Adrenal gland (tissue), 12 donors: ENCODE data around the gene BEST2. TPM values are rescaled to one million over a fixed set of nuclear protein-coding genes. Genes with fewer than 3 reads are reported as not detected.

Experiments
- DNase-seq, 7 donors: peaks; one replicate each; pipeline ENCODE4 v3.0.0-alpha.2; 2019 to 2020
- H3K27ac ChIP-seq, 5 donors: fragments of 200-600 bp; sonication (generic) in 4 of 5; 1 replicate in 3 of 5; 2 replicates in 2 of 5; pipeline versions ENCODE4 v1.5.1 to v1.8.0; 2016 to 2020; ENCODE audit warnings: mild to moderate bottlenecking in 1 of 5
- H3K27me3 ChIP-seq: fragments of 200-600 bp; 2 replicates; pipeline ENCODE4 v1.8.0; 2021
- H3K36me3 ChIP-seq, 2 donors: fragments of 200-600 bp; replicated peaks in 1 of 2; 1 replicate in 1 of 2; 2 replicates in 1 of 2; pipeline versions ENCODE4 v1.5.1 to v1.8.0; 2018 to 2022
- H3K4me1 ChIP-seq, 2 donors: fragments of 200-600 bp; replicated peaks in 1 of 2; 1 replicate in 1 of 2; 2 replicates in 1 of 2; pipeline versions ENCODE4 v1.5.1 to v1.8.0; 2018 to 2021
- H3K4me3 ChIP-seq, 4 donors: fragments of 200-600 bp; sonication (generic) in 3 of 4; one replicate each; pipeline ENCODE4 v1.5.1; 2016 to 2018
- H3K9me3 ChIP-seq, 3 donors: fragments of 200-600 bp; sonication (generic) in 1 of 3; replicated peaks in 1 of 3; 1 replicate in 2 of 3; 2 replicates in 1 of 3; pipeline versions ENCODE4 v1.5.1 to v1.8.0; 2016 to 2021
- POLR2A ChIP-seq, 2 donors: fragments of 450-650 bp; IDR thresholded peaks; one replicate each; pipeline ENCODE4 v1.6.1; 2017; ENCODE audit warnings: antibody characterized with exemption in 2 of 2, mild to moderate bottlenecking in 2 of 2, moderate library complexity in 1 of 2
- WGBS, 4 donors: extraction: QIAGEN DNeasy Blood & Tissue Kit in 2 of 4; methylation state at CpG; one replicate each; pipeline versions ENCODE4 v1.1.5 to v1.1.7; 2013 to 2017; 5-methylcytosine and 5-hydroxymethylcytosine counted together
- intact Hi-C, 2 donors: fragments of 100-400 bp; cut with DNase I; formaldehyde crosslinking; loops; one replicate each; pipeline versions ENCODE4 v1.14.1 to v1.15.0; 2022 to 2023
- polyA plus RNA-seq, 3 donors: library from polyadenylated mRNA; stranded (reverse); fragments of 200-250 nt in 2 of 3; fragments of 350-450 nt in 1 of 3; fragmentation: Illumina TruSeq in 1 of 3; extraction: RNeasy Lipid Tissue Mini Kit (QIAGEN cat#74804) in 1 of 3; gene quantifications; one replicate each; pipeline ENCODE4 v1.2.3, GENCODE V29; 2013 to 2014
- total RNA-seq, 9 donors: library from RNA; depleted of rRNA in 4 of 9; stranded (reverse); fragments of >200 nt in 4 of 9; fragments of 120-200 nt in 1 of 9; fragmentation: NEBNext Ultra II Directional in 1 of 9; extraction: Animal tissue kit (Norgen Biotek cat#: 25700) in 1 of 9; gene quantifications; one replicate each; pipeline versions ENCODE4 v1.1.0 to v1.2.4, GENCODE V29; 2013 to 2023
- TF ChIP-seq, protein P1 (sequence below), 6 experiments: fragments of 450-650 bp in 4 of 6; fragments of 200-600 bp in 2 of 6; sonication (generic) in 1 of 6; IDR thresholded peaks; 1 replicate in 5 of 6; 2 replicates in 1 of 6; pipeline versions ENCODE4 v1.5.1 to v1.8.0; 2016 to 2021; ENCODE audit warnings: antibody characterized with exemption in 6 of 6, mild to moderate bottlenecking in 2 of 6, moderate library complexity in 1 of 6
- donor health status: healthy with polysubstance abuse.
- donor health status: Bipolar disorder and iron deficiency.
- donor health status: DM: yes; HTN: yes; CAD: no.
- donor health status: DM: no; HTN: no; CAD: no.
- donor health status: DM: no; HTN: no; CAD: no.
- donor health status: DM: yes; HTN: yes; CAD: no.

The BEST2 gene
- total and polyA plus RNA-seq, 12 donors: not detected

DNA sequence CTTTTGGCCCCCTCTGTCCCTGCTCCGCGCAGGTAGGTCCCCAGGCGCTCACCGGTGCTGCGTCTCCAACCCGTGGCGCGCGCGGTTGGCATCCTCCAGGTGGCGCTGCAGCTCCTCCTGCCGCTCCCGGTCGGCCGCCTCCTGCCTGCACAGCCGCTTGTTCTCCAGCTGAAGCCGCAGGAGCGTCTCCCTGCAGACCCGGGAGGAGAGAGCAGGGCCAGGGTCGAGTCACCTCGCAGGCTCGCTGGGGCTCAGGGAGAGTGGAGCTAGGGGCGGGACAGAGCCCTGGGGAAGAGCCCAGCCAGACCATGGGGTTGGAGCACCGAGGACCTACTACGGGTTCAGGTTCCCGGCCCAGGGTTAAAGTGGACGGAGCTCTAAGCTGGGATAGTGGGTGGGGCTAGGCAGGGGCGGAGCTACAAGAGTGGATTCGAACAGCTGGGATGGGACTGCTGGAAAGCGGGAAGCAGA is 14.5 kb downstream of the BEST2 start:
- peak; percentile 75 to 92 (median 86) for DNase-seq
- Histone ChIP-seq H3K9me3 (no peaks in the 10 kb centered on the region), H3K36me3 (peaks cover 0 to 12% of the 10 kb centered on the region in 2 donors), H3K4me1 (no peaks in the 10 kb centered on the region), H3K4me3 (peak overlapping the region in 1 of 4 donors; percentile 60), H3K27me3 (no peaks in the 10 kb centered on the region), H3K27ac (peak overlapping the region in 2 of 5 donors; percentile 54 to 72)
- TF ChIP-seq, protein P1, sequence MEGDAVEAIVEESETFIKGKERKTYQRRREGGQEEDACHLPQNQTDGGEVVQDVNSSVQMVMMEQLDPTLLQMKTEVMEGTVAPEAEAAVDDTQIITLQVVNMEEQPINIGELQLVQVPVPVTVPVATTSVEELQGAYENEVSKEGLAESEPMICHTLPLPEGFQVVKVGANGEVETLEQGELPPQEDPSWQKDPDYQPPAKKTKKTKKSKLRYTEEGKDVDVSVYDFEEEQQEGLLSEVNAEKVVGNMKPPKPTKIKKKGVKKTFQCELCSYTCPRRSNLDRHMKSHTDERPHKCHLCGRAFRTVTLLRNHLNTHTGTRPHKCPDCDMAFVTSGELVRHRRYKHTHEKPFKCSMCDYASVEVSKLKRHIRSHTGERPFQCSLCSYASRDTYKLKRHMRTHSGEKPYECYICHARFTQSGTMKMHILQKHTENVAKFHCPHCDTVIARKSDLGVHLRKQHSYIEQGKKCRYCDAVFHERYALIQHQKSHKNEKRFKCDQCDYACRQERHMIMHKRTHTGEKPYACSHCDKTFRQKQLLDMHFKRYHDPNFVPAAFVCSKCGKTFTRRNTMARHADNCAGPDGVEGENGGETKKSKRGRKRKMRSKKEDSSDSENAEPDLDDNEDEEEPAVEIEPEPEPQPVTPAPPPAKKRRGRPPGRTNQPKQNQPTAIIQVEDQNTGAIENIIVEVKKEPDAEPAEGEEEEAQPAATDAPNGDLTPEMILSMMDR (IDR thresholded peaks at IDR 0.05): peak; percentile 60 to 95 (median 82)
- peak in 1 of 2 donors; percentile 47 for TF ChIP-seq POLR2A (IDR thresholded peaks at IDR 0.05)
- intact Hi-C loops: loop anchor here (5.0 to 10.0 kb wide), 3 partner anchors 36 to 79 kb away; partner anchors contain the start of genes PRDX2 (in 1 of the 2) and THSD8 (in 1 of the 2)
- WGBS, 4 donors: 2 to 61% (median 27%) methylated on average over 9 to 30 of the region's 30 CpGs

- H3K4me1 ChIP-seq: no peaks in the 10 kb centered on the region
These were observed 15.6 kb downstream of the BEST2 start for GRCh38 chr19:12767150-12767549.

GRCh38 chr19:12767666-12768065 is 16.1 kb downstream of the BEST2 start:
- DNase-seq: no peak
- no peaks in the 10 kb centered on the region for H3K27me3 ChIP-seq
- no peak overlapping the region for H3K4me3 ChIP-seq
- no peaks in the 10 kb centered on the region for H3K4me1 ChIP-seq
- intact Hi-C loops: loop anchor here (5.0 to 10.0 kb wide), 3 partner anchors 35 to 77 kb away; partner anchors contain the start of genes PRDX2 (in 1 of the 2) and THSD8 (in 1 of the 2)
- H3K9me3 ChIP-seq: no peaks in the 10 kb centered on the region
- peaks cover 0 to 12% of the 10 kb centered on the region in 2 donors for H3K36me3 ChIP-seq
- H3K27ac ChIP-seq: no peak overlapping the region
- TF ChIP-seq POLR2A (IDR thresholded peaks at IDR 0.05): no peak
- TF ChIP-seq, protein P1 (IDR thresholded peaks at IDR 0.05): no peak
- WGBS, 4 donors: 95 to 98% (median 98%) methylated on average over 6 to 15 of the region's 15 CpGs

More at GRCh38 chr19:12767150-12767549, 15.6 kb downstream of the BEST2 start:
- intact Hi-C loops: loop anchor here (5.0 to 10.0 kb wide), 3 partner anchors 35 to 78 kb away; partner anchors contain the start of genes PRDX2 (in 1 of the 2) and THSD8 (in 1 of the 2)
- no peaks in the 10 kb centered on the region for H3K9me3 ChIP-seq
- no peak for DNase-seq
- no peak overlapping the region for H3K4me3 ChIP-seq
- H3K36me3 ChIP-seq: peaks cover 0 to 12% of the 10 kb centered on the region in 2 donors
- 90 to 100% (median 92%) methylated on average over 2 to 11 of the region's 11 CpGs for WGBS, 4 donors
- H3K27me3 ChIP-seq: no peaks in the 10 kb centered on the region
- H3K27ac ChIP-seq: no peak overlapping the region
- no peak for TF ChIP-seq POLR2A (IDR thresholded peaks at IDR 0.05)
- TF ChIP-seq, protein P1 (IDR thresholded peaks at IDR 0.05): no peak

GRCh38 chr19:12769689-12770088 is 18.1 kb downstream of the BEST2 start:
- DNase-seq: peak in 2 of 7 donors; percentile 31
- Histone ChIP-seq H3K4me3 (no peak overlapping the region), H3K9me3 (no peaks in the 10 kb centered on the region), H3K27me3 (no peaks in the 10 kb centered on the region), H3K4me1 (peaks cover under 1% of the 10 kb centered on the region in 2 donors), H3K27ac (no peak overlapping the region), H3K36me3 (peaks cover 0 to 6% of the 10 kb centered on the region in 2 donors)
- 63 to 79% (median 69%) methylated on average over 9 to 37 of the region's 37 CpGs for WGBS, 4 donors
- intact Hi-C loops: loop anchor here (5.0 to 10.0 kb wide), 3 partner anchors 33 to 75 kb away; partner anchors contain the start of genes PRDX2 (in 1 of the 2) and THSD8 (in 1 of the 2)
- TF ChIP-seq POLR2A (IDR thresholded peaks at IDR 0.05): no peak
- TF ChIP-seq, protein P1 (IDR thresholded peaks at IDR 0.05): no peak
